ENCODE results near the gene TTC28. TPM values are rescaled to one million over a fixed set of nuclear protein-coding genes. Genes with fewer than 3 reads are reported as not detected.

Gene TTC28
- total RNA-seq, 2 donors from 2014 or later = 94.2 to 170 TPM

- Histone ChIP-seq H3K27me3 (replicated peaks; ENCODE audit: insufficient read depth) (no peaks in the 10 kb centered on the region), H3K4me1 (ENCODE audit: control insufficient read depth in 1 of 2, low read depth in 2 of 2) (no peaks in the 10 kb centered on the region), H3K36me3 (peaks cover 21% of the 10 kb centered on the region), H3K27ac (no peak overlapping the region), H3K4me3 (no peak overlapping the region), H3K9me3 (no peaks in the 10 kb centered on the region)
- DNase-seq (ENCODE audit: low spot score) (no peak), ATAC-seq (ENCODE audit: insufficient number of reproducible peaks, low FRiP score, low read depth) (no peak)
- no peak for TF ChIP-seq CTCF (IDR thresholded peaks at IDR 0.05)
Measured at GRCh38 chr22:27982106-27982505, 697.5 kb downstream of the TTC28 start.

GRCh38 chr22:27980424-27981148 is 699.1 kb downstream of the TTC28 start:
- peaks cover 0 to 8% of the 10 kb centered on the region in 2 donors for H3K4me1 ChIP-seq (ENCODE audit: control insufficient read depth in 1 of 2, low read depth in 2 of 2)
- peaks cover 21% of the 10 kb centered on the region for H3K36me3 ChIP-seq
- no peaks in the 10 kb centered on the region for H3K9me3 ChIP-seq
- no peak for TF ChIP-seq CTCF (IDR thresholded peaks at IDR 0.05)
- no peak for DNase-seq (ENCODE audit: low spot score)
- no peaks in the 10 kb centered on the region for H3K27me3 ChIP-seq (replicated peaks; ENCODE audit: insufficient read depth)
- H3K4me3 ChIP-seq = no peak overlapping the region
- no peak overlapping the region for H3K27ac ChIP-seq
- ATAC-seq (ENCODE audit: insufficient number of reproducible peaks, low FRiP score, low read depth) = no peak

GRCh38 chr22:27978802-27979201 is 700.8 kb downstream of the TTC28 start:
- DNase-seq (ENCODE audit: low spot score) (no peak), ATAC-seq (ENCODE audit: insufficient number of reproducible peaks, low FRiP score, low read depth) (no peak)
- Histone ChIP-seq H3K9me3 (no peaks in the 10 kb centered on the region), H3K4me3 (no peak overlapping the region), H3K27ac (no peak overlapping the region), H3K27me3 (replicated peaks; ENCODE audit: insufficient read depth) (no peaks in the 10 kb centered on the region), H3K36me3 (peaks cover 16% of the 10 kb centered on the region), H3K4me1 (ENCODE audit: control insufficient read depth in 1 of 2, low read depth in 2 of 2) (peaks cover 0 to 8% of the 10 kb centered on the region in 2 donors)
- TF ChIP-seq CTCF (IDR thresholded peaks at IDR 0.05) = no peak

- no peak for TF ChIP-seq CTCF (IDR thresholded peaks at IDR 0.05)
- no peaks in the 10 kb centered on the region for H3K27me3 ChIP-seq (replicated peaks; ENCODE audit: insufficient read depth)
- H3K9me3 ChIP-seq = no peaks in the 10 kb centered on the region
- H3K4me1 ChIP-seq (ENCODE audit: control insufficient read depth in 1 of 2, low read depth in 2 of 2) = peaks cover 0 to 10% of the 10 kb centered on the region in 2 donors
- no peak overlapping the region for H3K27ac ChIP-seq
- DNase-seq (ENCODE audit: low spot score) (no peak), ATAC-seq (ENCODE audit: insufficient number of reproducible peaks, low FRiP score, low read depth) (no peak)
- no peak overlapping the region for H3K4me3 ChIP-seq
- peaks cover 14% of the 10 kb centered on the region for H3K36me3 ChIP-seq
Measured at GRCh38 chr22:27978317-27978716, 701.3 kb downstream of the TTC28 start.

GRCh38 chr22:27976586-27976985 is 703.1 kb downstream of the TTC28 start:
- peaks cover under 1% of the 10 kb centered on the region for H3K36me3 ChIP-seq
- H3K9me3 ChIP-seq = no peaks in the 10 kb centered on the region
- ATAC-seq (ENCODE audit: insufficient number of reproducible peaks, low FRiP score, low read depth) = no peak
- H3K4me3 ChIP-seq = no peak overlapping the region
- H3K4me1 ChIP-seq (ENCODE audit: control insufficient read depth in 1 of 2, low read depth in 2 of 2) = peaks cover 0 to 13% of the 10 kb centered on the region in 2 donors
- no peak overlapping the region for H3K27ac ChIP-seq
- no peak for TF ChIP-seq CTCF (IDR thresholded peaks at IDR 0.05)
- no peaks in the 10 kb centered on the region for H3K27me3 ChIP-seq (replicated peaks; ENCODE audit: insufficient read depth)
- no peak for DNase-seq (ENCODE audit: low spot score)

Data from thoracic aorta (tissue), 2 donors.